ENCODE results near the gene DUSP19. TPM values are rescaled to one million over a fixed set of nuclear protein-coding genes. Genes with fewer than 3 reads are reported as not detected.

DUSP19 gene
- polyA plus RNA-seq, 1 donor (not counting 4 experiments of a cell fraction or from before 2014, with no cell fraction given): 1.1 TPM

DNA sequence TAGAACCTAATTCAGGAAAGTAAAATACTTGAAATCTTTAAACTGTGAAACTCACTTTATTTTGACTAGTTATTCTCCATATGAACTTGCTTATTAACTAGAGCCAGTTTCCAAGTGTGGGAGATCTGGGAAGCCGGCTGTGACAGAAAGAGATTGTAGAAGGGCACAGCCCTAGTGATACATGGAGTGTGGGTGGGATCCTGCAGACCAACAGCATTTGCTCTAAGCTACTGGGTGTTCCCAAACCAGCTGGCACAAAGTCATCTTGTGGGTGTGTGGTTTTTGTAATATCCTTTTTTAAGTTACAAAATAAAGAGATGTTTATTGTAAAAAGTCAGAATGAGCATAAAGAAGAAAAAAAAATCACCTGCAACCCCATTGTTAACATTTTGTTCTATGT lies 3.4 kb downstream of the DUSP19 start:
- Histone ChIP-seq H3K4me3 (ENCODE audit: control insufficient read depth in 2 of 3, extremely low read depth in 1 of 3, insufficient read depth in 2 of 3, low read depth in 1 of 3, low read length in 3 of 3) (no peak overlapping the region), H3K27ac (ENCODE audit: control insufficient read depth, insufficient read depth, low read length) (no peak overlapping the region), H3K79me2 (ENCODE audit: control insufficient read depth, insufficient read depth, low read length) (no peaks in the 10 kb centered on the region), H3K4me2 (ENCODE audit: control insufficient read depth, extremely low read depth, insufficient read depth, low read depth, low read length) (no peak overlapping the region), H3K9me3 (ENCODE audit: control insufficient read depth, low read depth, low read length) (no peaks in the 10 kb centered on the region), H3K36me3 (ENCODE audit: control insufficient read depth in 2 of 2, extremely low read depth in 1 of 2, insufficient read depth in 2 of 2, low read length in 2 of 2) (no peaks in the 10 kb centered on the region), H2AFZ (ENCODE audit: control insufficient read depth, low read length) (no peak overlapping the region), H3K9me1 (ENCODE audit: control insufficient read depth, extremely low read depth, insufficient read depth, low read length) (no peaks in the 10 kb centered on the region), H3K27me3 (ENCODE audit: control insufficient read depth, extremely low read depth, insufficient read depth, low read length) (no peaks in the 10 kb centered on the region), H3K9ac (ENCODE audit: control insufficient read depth, extremely low read depth, insufficient read depth, low read length) (no peak overlapping the region), H4K20me1 (ENCODE audit: control insufficient read depth, extremely low read depth, insufficient read depth, low read length) (no peaks in the 10 kb centered on the region), H3K4me1 (ENCODE audit: control insufficient read depth, extremely low read depth, insufficient read depth, low read length) (peaks cover 3% of the 10 kb centered on the region)
- TF ChIP-seq, protein P1, sequence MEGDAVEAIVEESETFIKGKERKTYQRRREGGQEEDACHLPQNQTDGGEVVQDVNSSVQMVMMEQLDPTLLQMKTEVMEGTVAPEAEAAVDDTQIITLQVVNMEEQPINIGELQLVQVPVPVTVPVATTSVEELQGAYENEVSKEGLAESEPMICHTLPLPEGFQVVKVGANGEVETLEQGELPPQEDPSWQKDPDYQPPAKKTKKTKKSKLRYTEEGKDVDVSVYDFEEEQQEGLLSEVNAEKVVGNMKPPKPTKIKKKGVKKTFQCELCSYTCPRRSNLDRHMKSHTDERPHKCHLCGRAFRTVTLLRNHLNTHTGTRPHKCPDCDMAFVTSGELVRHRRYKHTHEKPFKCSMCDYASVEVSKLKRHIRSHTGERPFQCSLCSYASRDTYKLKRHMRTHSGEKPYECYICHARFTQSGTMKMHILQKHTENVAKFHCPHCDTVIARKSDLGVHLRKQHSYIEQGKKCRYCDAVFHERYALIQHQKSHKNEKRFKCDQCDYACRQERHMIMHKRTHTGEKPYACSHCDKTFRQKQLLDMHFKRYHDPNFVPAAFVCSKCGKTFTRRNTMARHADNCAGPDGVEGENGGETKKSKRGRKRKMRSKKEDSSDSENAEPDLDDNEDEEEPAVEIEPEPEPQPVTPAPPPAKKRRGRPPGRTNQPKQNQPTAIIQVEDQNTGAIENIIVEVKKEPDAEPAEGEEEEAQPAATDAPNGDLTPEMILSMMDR (optimal IDR thresholded peaks at IDR 0.05 in 1 of 3, IDR thresholded peaks at IDR 0.05 in 1 of 3, conservative IDR thresholded peaks at IDR 0.05 in 1 of 3; ENCODE audit: extremely low read depth in 1 of 3, insufficient read depth in 2 of 3, low read length in 3 of 3): no peak
- TF ChIP-seq EZH2 (IDR thresholded peaks at IDR 0.05; ENCODE audit: low read length): no peak
- DNase-seq (ENCODE audit: low read depth, low spot score) (no peak), FAIRE-seq (no peak)
- dilution Hi-C loops (cut with MboI; ENCODE audit: extremely low pct_ligation_motif_present, low sequenced_read_pairs): no loop called here

DNA sequence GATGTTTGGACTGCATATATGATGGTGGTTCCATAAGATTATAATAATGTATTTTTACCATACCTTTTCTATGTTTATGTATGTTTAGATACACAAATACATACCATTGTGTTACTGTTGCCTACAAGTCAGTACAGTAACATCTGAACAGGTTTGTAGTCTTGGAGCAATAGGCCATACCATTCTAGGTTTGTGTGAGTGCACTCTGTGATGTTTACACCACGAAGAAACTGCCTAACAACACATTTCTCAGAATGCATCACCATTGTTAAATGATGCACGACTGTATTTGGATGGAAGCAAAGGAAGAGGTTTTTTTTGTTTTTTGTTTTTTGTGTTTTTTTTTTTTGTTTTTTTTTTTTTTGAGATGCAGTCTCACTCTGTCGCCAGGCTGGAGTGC lies 9.5 kb downstream of the DUSP19 start:
- H3K4me1 ChIP-seq (ENCODE audit: control insufficient read depth, extremely low read depth, insufficient read depth, low read length): no peaks in the 10 kb centered on the region
- H3K79me2 ChIP-seq (ENCODE audit: control insufficient read depth, insufficient read depth, low read length): no peaks in the 10 kb centered on the region
- FAIRE-seq (no peak), DNase-seq (ENCODE audit: low read depth, low spot score) (no peak)
- no peak overlapping the region for H3K27ac ChIP-seq (ENCODE audit: control insufficient read depth, insufficient read depth, low read length)
- H2AFZ ChIP-seq (ENCODE audit: control insufficient read depth, low read length): no peak overlapping the region
- no peak overlapping the region for H3K4me2 ChIP-seq (ENCODE audit: control insufficient read depth, extremely low read depth, insufficient read depth, low read depth, low read length)
- H3K4me3 ChIP-seq (ENCODE audit: control insufficient read depth in 2 of 3, extremely low read depth in 1 of 3, insufficient read depth in 2 of 3, low read depth in 1 of 3, low read length in 3 of 3): no peak overlapping the region
- no peaks in the 10 kb centered on the region for H3K9me3 ChIP-seq (ENCODE audit: control insufficient read depth, low read depth, low read length)
- dilution Hi-C loops (cut with MboI; ENCODE audit: extremely low pct_ligation_motif_present, low sequenced_read_pairs): no loop called here
- no peak overlapping the region for H3K9ac ChIP-seq (ENCODE audit: control insufficient read depth, extremely low read depth, insufficient read depth, low read length)
- no peaks in the 10 kb centered on the region for H4K20me1 ChIP-seq (ENCODE audit: control insufficient read depth, extremely low read depth, insufficient read depth, low read length)
- no peaks in the 10 kb centered on the region for H3K36me3 ChIP-seq (ENCODE audit: control insufficient read depth in 2 of 2, extremely low read depth in 1 of 2, insufficient read depth in 2 of 2, low read length in 2 of 2)
- no peaks in the 10 kb centered on the region for H3K9me1 ChIP-seq (ENCODE audit: control insufficient read depth, extremely low read depth, insufficient read depth, low read length)
- TF ChIP-seq, protein P1 (optimal IDR thresholded peaks at IDR 0.05 in 1 of 3, IDR thresholded peaks at IDR 0.05 in 1 of 3, conservative IDR thresholded peaks at IDR 0.05 in 1 of 3; ENCODE audit: extremely low read depth in 1 of 3, insufficient read depth in 2 of 3, low read length in 3 of 3): no peak
- TF ChIP-seq EZH2 (IDR thresholded peaks at IDR 0.05; ENCODE audit: low read length): no peak
- no peaks in the 10 kb centered on the region for H3K27me3 ChIP-seq (ENCODE audit: control insufficient read depth, extremely low read depth, insufficient read depth, low read length)

All from keratinocyte (primary cell).